Kidney (tissue), 14 donors: Measurements from ENCODE around the gene SRP19. TPM values are rescaled to one million over a fixed set of nuclear protein-coding genes. Genes with fewer than 3 reads are reported as not detected.

Source experiments
- DNase-seq, 5 donors: peaks; one replicate each; pipeline ENCODE4 v3.0.0-alpha.2; 2013 to 2020
- FAIRE-seq: peaks from 2 replicates; lab custom pipeline; 2012; peaks lifted over from hg19 to GRCh38; lab: Jason Lieb, UNC
- H3K27ac ChIP-seq, 2 donors: one replicate each; pipeline ENCODE4 v1.7.0; 2013; ENCODE audit warnings: low read depth in 2 of 2, low read length in 2 of 2, inconsistent platforms in 1 of 2
- H3K27me3 ChIP-seq: one replicate; pipeline ENCODE4 v1.7.1; 2013; ENCODE audit warnings: low read length, inconsistent platforms; ENCODE audit not compliant: control insufficient read depth, insufficient read depth
- H3K36me3 ChIP-seq, 3 donors: one replicate each; pipeline versions ENCODE4 v1.7.0 to v1.7.1; 2013; ENCODE audit warnings: low read length in 3 of 3, control low read depth in 1 of 3, inconsistent platforms in 1 of 3; ENCODE audit not compliant: insufficient read depth in 3 of 3, control insufficient read depth in 2 of 3
- H3K4me1 ChIP-seq, 3 donors: one replicate each; pipeline versions ENCODE4 v1.7.0 to v1.7.1; 2013; ENCODE audit warnings: low read length in 3 of 3, inconsistent platforms in 1 of 3, low read depth in 1 of 3; ENCODE audit not compliant: control insufficient read depth in 2 of 3, insufficient read depth in 2 of 3
- H3K4me3 ChIP-seq, 3 donors: one replicate each; pipeline versions ENCODE4 v1.7.0 to v1.8.1; 2013; ENCODE audit warnings: low read length in 3 of 3, control low read depth in 1 of 3, inconsistent platforms in 1 of 3
- H3K9ac ChIP-seq, 3 donors: one replicate each; pipeline versions ENCODE4 v1.7.0 to v1.7.1; 2013; ENCODE audit warnings: low read length in 3 of 3, control low read depth in 1 of 3, inconsistent platforms in 1 of 3
- H3K9me3 ChIP-seq, 3 donors: one replicate each; pipeline versions ENCODE4 v1.7.0 to v1.7.1; 2013; ENCODE audit warnings: low read length in 3 of 3, control low read depth in 1 of 3, inconsistent platforms in 1 of 3; ENCODE audit not compliant: control insufficient read depth in 2 of 3, insufficient read depth in 1 of 3
- intact Hi-C: fragments of 100-400 bp; cut with DNase I; formaldehyde crosslinking; loops from one replicate; pipeline ENCODE4 v1.11.1; 2022
- polyA plus RNA-seq: library from polyadenylated mRNA; stranded (reverse); fragments of 350-450 nt; fragmentation: Illumina TruSeq; extraction: RNeasy Lipid Tissue Mini Kit (QIAGEN cat#74804); gene quantifications from one replicate; pipeline ENCODE4 v1.2.3, GENCODE V29; 2014; ENCODE audit warnings: low read depth, low replicate concordance; ENCODE audit not compliant: insufficient read depth
- total RNA-seq: library from RNA; stranded (reverse); fragmentation: NEBNext Ultra II Directional; extraction: Animal tissue kit (Norgen Biotek cat#: 25700); gene quantifications from one replicate; pipeline ENCODE4 v1.2.1, GENCODE V29; 2021
- TF ChIP-seq, protein P1 (sequence below): IDR thresholded peaks from 3 replicates; pipeline ENCODE4 v1.5.1; 2012; ENCODE audit warnings: mild to moderate bottlenecking, moderate library complexity, borderline replicate concordance; ENCODE audit not compliant: insufficient read depth; ENCODE audit errors: extremely low read depth
- donor health status: control.
- donor health status: control.
- donor health status: control.
- donor health status: control.
- donor health status: control.
- donor health status: DM: yes; HTN: yes; CAD: no.
- donor health status: Normal renal cell carcinoma (clear cell type).

SRP19 gene
- total and polyA plus RNA-seq, 2 donors from 2014 or later: 33.0 to 80.6 TPM

DNA sequence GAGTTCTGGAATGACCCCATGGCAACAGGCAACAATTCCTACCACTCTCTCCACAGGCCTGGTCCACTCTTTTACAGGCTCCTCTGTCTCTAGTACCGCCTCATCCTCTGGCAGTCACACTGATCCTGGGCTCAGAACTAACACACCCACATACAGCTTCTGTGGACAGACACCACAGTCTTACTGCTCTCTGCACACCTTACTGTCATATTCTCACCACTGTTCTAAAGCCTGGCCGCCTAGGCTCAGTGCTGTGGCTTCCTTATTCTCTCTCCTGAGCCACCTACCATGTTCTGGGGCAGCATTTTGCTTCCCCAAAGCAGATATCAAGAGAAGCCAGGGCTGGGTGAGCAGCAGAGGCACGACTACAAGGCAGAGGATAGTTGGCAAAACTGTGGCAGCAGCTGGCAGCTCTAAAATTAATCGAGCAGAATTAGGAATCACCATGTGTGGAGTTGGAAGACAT, 46.1 kb downstream of the SRP19 start:
- no peak overlapping the region for H3K9ac ChIP-seq
- no peaks in the 10 kb centered on the region for H3K9me3 ChIP-seq
- TF ChIP-seq, protein P1, sequence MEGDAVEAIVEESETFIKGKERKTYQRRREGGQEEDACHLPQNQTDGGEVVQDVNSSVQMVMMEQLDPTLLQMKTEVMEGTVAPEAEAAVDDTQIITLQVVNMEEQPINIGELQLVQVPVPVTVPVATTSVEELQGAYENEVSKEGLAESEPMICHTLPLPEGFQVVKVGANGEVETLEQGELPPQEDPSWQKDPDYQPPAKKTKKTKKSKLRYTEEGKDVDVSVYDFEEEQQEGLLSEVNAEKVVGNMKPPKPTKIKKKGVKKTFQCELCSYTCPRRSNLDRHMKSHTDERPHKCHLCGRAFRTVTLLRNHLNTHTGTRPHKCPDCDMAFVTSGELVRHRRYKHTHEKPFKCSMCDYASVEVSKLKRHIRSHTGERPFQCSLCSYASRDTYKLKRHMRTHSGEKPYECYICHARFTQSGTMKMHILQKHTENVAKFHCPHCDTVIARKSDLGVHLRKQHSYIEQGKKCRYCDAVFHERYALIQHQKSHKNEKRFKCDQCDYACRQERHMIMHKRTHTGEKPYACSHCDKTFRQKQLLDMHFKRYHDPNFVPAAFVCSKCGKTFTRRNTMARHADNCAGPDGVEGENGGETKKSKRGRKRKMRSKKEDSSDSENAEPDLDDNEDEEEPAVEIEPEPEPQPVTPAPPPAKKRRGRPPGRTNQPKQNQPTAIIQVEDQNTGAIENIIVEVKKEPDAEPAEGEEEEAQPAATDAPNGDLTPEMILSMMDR: no peak
- H3K27me3 ChIP-seq: no peaks in the 10 kb centered on the region
- H3K27ac ChIP-seq: no peak overlapping the region
- H3K4me1 ChIP-seq: peaks cover 0 to 2% (median 0%) of the 10 kb centered on the region in 3 donors
- no peak overlapping the region for H3K4me3 ChIP-seq
- FAIRE-seq: no peak
- H3K36me3 ChIP-seq: peaks cover 2 to 7% (median 5%) of the 10 kb centered on the region in 3 donors
- no peak for DNase-seq
- intact Hi-C loops: no loop called here

DNA sequence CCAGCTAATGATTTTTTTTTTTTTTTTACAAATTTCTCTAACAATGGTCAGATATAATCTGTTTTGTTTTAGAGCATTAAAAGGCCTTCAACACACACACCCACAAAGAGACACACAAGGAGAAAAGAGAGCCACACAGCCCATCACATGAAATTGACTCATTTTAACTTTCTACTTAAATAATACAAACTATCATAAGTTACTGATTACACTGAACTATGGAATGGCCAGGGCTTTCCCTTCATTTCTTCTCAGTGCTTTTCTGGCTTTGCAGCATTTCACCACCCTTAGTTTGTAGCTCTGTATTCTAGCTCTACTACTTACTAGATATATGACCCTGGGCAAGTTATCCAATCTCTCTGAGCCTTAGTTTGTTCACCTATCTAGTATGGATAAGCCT, 47.8 kb downstream of the SRP19 start:
- no peak overlapping the region for H3K27ac ChIP-seq
- H3K27me3 ChIP-seq: no peaks in the 10 kb centered on the region
- H3K4me1 ChIP-seq: no peaks in the 10 kb centered on the region
- TF ChIP-seq, protein P1: no peak
- H3K36me3 ChIP-seq: peaks cover 2 to 5% (median 4%) of the 10 kb centered on the region in 3 donors
- FAIRE-seq (no peak), DNase-seq (no peak)
- intact Hi-C loops: no loop called here
- H3K9me3 ChIP-seq: no peaks in the 10 kb centered on the region
- H3K9ac ChIP-seq: no peak overlapping the region
- no peak overlapping the region for H3K4me3 ChIP-seq

DNA sequence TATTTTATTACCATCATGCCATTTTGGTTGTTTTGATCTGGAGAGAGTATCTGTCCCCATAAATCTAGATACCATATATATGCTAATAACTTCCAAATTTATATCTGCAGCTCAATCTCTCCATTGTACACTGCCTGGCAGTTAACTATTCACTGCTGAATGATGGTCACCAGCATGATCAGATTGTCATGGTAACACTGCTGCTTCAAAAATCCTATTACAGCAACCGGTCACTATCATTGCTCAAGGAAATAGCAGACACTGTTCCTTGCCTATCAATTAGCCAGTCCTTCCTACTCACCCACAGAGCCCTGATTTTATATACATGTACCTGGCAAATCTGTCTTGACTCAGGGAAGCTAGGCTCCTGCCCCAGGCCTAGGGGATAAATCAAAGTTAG, 49.4 kb downstream of the SRP19 start:
- TF ChIP-seq, protein P1: no peak
- FAIRE-seq (no peak), DNase-seq (no peak)
- Histone ChIP-seq H3K4me1 (no peaks in the 10 kb centered on the region), H3K4me3 (no peak overlapping the region), H3K9me3 (no peaks in the 10 kb centered on the region), H3K27me3 (no peaks in the 10 kb centered on the region), H3K27ac (no peak overlapping the region), H3K9ac (no peak overlapping the region), H3K36me3 (peaks cover 2 to 5% (median 4%) of the 10 kb centered on the region in 3 donors)
- intact Hi-C loops: no loop called here

DNA sequence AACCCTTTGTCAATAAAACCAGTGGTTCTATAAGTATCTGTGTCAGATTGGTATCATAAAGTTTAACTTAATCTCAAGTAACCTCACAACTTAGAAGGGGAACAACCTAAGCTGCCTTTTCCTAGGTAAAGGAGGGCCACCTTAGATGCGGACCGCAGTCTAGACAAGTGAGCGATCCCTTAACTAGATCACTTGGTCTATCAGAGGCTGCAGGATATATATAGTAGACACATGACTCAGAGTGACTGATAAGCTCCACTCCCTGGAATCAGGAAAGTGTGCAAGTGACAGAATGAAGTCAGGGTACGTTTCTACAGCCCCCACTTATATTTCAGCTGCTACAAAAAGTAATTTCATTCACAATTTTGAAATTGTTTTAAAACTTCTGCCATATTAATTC, 53.5 kb downstream of the SRP19 start:
- H3K27ac ChIP-seq: no peak overlapping the region
- H3K9me3 ChIP-seq: no peaks in the 10 kb centered on the region
- H3K9ac ChIP-seq: no peak overlapping the region
- no peaks in the 10 kb centered on the region for H3K27me3 ChIP-seq
- no peak for DNase-seq
- FAIRE-seq: no peak
- intact Hi-C loops: no loop called here
- H3K4me3 ChIP-seq: no peak overlapping the region
- TF ChIP-seq, protein P1: no peak
- peaks cover 0 to 11% (median 3%) of the 10 kb centered on the region in 3 donors for H3K4me1 ChIP-seq
- peaks cover 0 to 4% (median 3%) of the 10 kb centered on the region in 3 donors for H3K36me3 ChIP-seq
